GM13976 (cell line): ENCODE data around the gene G6PC1.
"Not testable (repeated sequence)": the region's sequence is repeated elsewhere in the genome, so short reads cannot be mapped to it uniquely, and the experiment has no call there.

ENCODE experiments used
- DNase-seq: peaks from one replicate; pipeline ENCODE4 v3.0.0; 2012; ENCODE audit warnings: low spot score
- in situ Hi-C: fragments of 300-500 bp; cut with MboI; formaldehyde crosslinking; loops from one replicate; pipeline ENCODE4 v1.12.0; 2022; ENCODE audit warnings: low sequenced_read_pairs, mixed read lengths, inconsistent platforms; ENCODE audit not compliant: unreplicated experiment
- TF ChIP-seq, protein P1 (sequence below): IDR thresholded peaks from 2 replicates; pipeline ENCODE4 v1.5.1; 2012; ENCODE audit warnings: borderline replicate concordance, mild to moderate bottlenecking; ENCODE audit not compliant: insufficient read depth; ENCODE audit errors: extremely low read depth, missing control alignments, control extremely low read depth

Gene G6PC1

GRCh38 chr17:42877037-42877436 lies 23.6 kb upstream of the G6PC1 start:
- DNase-seq, result no peak
- TF ChIP-seq, protein P1, sequence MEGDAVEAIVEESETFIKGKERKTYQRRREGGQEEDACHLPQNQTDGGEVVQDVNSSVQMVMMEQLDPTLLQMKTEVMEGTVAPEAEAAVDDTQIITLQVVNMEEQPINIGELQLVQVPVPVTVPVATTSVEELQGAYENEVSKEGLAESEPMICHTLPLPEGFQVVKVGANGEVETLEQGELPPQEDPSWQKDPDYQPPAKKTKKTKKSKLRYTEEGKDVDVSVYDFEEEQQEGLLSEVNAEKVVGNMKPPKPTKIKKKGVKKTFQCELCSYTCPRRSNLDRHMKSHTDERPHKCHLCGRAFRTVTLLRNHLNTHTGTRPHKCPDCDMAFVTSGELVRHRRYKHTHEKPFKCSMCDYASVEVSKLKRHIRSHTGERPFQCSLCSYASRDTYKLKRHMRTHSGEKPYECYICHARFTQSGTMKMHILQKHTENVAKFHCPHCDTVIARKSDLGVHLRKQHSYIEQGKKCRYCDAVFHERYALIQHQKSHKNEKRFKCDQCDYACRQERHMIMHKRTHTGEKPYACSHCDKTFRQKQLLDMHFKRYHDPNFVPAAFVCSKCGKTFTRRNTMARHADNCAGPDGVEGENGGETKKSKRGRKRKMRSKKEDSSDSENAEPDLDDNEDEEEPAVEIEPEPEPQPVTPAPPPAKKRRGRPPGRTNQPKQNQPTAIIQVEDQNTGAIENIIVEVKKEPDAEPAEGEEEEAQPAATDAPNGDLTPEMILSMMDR, result no peak
- in situ Hi-C loops, result no loop called here

- in situ Hi-C loops, result no loop called here
- no peak for DNase-seq
- TF ChIP-seq, protein P1, result no peak
Measured at GRCh38 chr17:42878123-42878880, 22.3 kb upstream of the G6PC1 start.

- TF ChIP-seq, protein P1, result no peak
- in situ Hi-C loops, result no loop called here
Measured at GRCh38 chr17:42878924-42879595, 21.5 kb upstream of the G6PC1 start.

GRCh38 chr17:42879596-42879985 lies 21.0 kb upstream of the G6PC1 start:
- TF ChIP-seq, protein P1, result no peak
- in situ Hi-C loops, result no loop called here
- no peak for DNase-seq

More at GRCh38 chr17:42878924-42879595, 21.5 kb upstream of the G6PC1 start:
- DNase-seq, result no peak

GRCh38 chr17:42880776-42881310 lies 19.8 kb upstream of the G6PC1 start:
- TF ChIP-seq, protein P1, result no peak

DNA sequence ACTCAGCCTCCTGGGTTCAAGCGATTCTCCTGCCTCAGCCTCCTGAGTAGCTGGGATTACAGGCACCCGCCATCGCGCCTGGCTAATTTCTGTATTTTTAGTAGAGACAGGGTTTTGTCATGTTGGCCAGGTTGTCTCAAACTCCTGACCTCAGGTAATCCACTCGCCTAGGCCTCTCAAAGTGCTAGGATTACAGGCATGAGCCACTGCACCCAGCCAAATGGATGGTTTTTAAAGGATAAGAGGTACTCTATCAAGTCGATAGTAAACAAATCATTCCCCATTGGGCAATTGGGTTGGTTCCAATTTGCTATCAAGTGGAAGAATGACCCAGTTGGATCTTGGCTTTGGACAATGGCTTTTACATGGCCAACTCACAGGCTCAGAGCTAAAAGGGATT lies 18.9 kb upstream of the G6PC1 start:
- DNase-seq, in situ Hi-C loops: not testable (repeated sequence)

More at GRCh38 chr17:42880776-42881310, 19.8 kb upstream of the G6PC1 start:
- DNase-seq, result no peak
- in situ Hi-C loops, result no loop called here

DNA sequence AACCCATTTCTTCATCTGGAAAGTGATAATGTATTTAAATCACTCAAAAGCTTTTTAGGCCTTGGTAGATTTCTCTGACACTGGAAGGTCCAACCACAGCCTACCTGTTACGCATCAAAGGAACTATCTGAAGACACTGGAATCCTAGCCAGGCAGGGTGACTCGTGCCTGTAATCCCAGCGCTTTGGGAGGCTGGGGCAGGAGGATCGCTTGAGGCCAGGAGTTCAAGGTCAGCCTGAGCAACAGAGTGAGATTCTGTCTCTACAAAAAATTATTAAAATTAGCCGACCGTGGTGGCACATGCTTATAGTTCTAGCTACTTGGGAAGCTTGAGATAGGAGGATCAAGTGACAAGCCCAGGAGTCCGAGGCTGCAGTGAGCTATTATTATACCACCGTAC lies 18.4 kb upstream of the G6PC1 start:
- DNase-seq, result no peak
- TF ChIP-seq, protein P1, result no peak
- in situ Hi-C loops, result no loop called here
